MG63 (cell line): ENCODE measurements around the gene LRRC63. TPM values are rescaled to one million over a fixed set of nuclear protein-coding genes. Genes with fewer than 3 reads are reported as not detected.

Source experiments
- DNase-seq: peaks from one replicate; pipeline ENCODE4 v3.0.0-alpha.2; 2020
- H3K27me3 ChIP-seq: fragments of 250-450 bp; sonication (Bioruptor Pico); 2 replicates; pipeline ENCODE4 v1.5.1; 2020; ENCODE audit warnings: mild to moderate bottlenecking, moderate library complexity
- H3K36me3 ChIP-seq: fragments of 250-450 bp; sonication (Bioruptor Pico); 2 replicates; pipeline ENCODE4 v1.5.1; 2020; ENCODE audit warnings: mild to moderate bottlenecking, moderate library complexity
- H3K4me3 ChIP-seq: fragments of 250-450 bp; sonication (Bioruptor Pico); 2 replicates; pipeline ENCODE4 v1.5.1; 2020; ENCODE audit warnings: mild to moderate bottlenecking, moderate library complexity
- H3K9me3 ChIP-seq: fragments of 250-450 bp; sonication (Bioruptor Pico); 2 replicates; pipeline ENCODE4 v1.5.1; 2020; ENCODE audit warnings: mild to moderate bottlenecking, moderate library complexity
- total RNA-seq: library from RNA; depleted of rRNA; stranded (reverse); fragments of >200 nt; shearing (Covaris generic); gene quantifications from 2 replicates; pipeline ENCODE4 v1.2.3, GENCODE V29; 2014; ENCODE audit warnings: low replicate concordance; rRNA removed

LRRC63 gene
- total RNA-seq, 1 experiment from 2014 or later: 0.16 TPM

DNA sequence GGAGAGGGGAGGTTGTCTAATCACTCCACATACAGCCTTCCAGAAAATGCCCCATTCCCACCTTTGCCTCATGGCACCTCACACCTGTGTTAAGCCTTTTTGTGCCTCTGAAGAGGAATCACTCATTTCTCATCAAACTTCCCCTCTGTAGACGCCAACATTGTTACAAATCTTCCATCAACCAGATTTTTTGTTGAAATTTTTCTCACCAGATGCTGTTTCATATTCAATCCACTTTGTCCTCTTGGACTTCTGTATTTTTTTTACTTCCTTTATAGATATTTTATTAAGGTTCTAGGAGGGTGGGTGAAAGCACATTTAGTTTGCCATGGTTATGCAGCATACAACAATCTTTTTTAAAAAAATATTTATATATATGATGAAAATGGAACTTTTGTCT lies 101.3 kb downstream of the LRRC63 start:
- H3K9me3 ChIP-seq: 0 out of 2 replicates have a peak, but pooled peaks cover 2% of the 10 kb centered on the region
- H3K27me3 ChIP-seq: no peaks in the 10 kb centered on the region
- DNase-seq: no peak
- H3K36me3 ChIP-seq: no peaks in the 10 kb centered on the region
- no peak overlapping the region for H3K4me3 ChIP-seq

DNA sequence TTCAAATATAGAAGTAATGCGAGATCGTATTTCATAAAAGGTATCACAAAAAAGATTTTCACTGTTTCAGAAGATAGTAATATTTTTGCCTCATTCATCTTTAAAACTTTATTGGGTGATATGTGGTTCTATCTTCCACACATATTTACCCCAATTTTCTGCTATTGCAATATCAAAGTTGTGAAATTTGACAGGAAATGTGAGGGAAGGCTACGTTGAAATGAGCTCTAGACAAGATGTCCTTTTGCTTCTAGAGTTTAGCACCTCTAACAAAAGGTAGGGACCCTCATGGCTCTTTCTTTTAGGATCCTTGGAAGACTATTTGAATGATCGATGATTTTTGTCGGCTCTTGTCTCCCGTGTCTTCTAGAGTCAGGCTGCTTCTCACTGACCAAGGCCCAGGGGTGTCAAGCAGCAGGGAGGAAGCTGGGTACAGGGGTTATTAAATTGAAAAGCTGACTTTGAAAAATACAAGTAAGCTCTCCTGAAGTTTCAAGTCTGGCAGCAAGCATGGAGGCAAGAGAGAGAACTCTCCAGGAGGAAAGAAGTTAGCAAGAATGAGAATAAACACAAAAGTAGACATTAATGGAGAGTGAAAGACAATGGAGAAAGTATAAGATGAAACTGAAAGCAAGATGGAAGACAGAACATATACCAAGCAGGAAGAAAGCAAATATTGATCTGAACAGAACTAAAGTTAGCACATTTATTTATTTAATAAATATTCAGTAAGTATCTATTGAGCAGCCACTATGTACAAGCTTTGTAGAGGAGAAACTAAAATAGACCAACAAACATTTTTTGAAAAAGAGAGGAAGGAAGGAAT lies 101.9 kb downstream of the LRRC63 start:
- no peak overlapping the region for H3K4me3 ChIP-seq
- H3K36me3 ChIP-seq: no peaks in the 10 kb centered on the region
- DNase-seq: no peak
- no peaks in the 10 kb centered on the region for H3K27me3 ChIP-seq
- H3K9me3 ChIP-seq: 0 out of 2 replicates have a peak, but pooled peaks cover 2% of the 10 kb centered on the region

DNA sequence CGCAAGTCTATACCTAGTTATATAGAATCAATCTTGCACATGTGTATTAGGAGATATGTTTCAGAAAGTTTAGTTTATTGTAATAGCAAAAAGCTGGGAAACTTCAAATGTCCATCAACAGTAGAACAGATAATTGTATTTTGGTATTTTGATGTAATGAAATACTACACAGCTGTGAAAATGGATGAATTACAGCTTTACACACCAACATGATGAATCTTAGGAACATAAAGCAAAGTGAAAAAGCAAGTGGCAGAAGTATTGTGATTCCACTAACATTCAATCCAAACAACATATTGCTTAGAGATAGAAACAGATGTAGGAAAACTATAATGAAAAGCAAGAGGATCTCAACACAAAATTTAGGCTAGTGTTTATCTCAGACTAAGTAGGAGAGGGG lies 102.9 kb downstream of the LRRC63 start:
- H3K27me3 ChIP-seq: no peaks in the 10 kb centered on the region
- H3K4me3 ChIP-seq: no peak overlapping the region
- DNase-seq: no peak
- H3K9me3 ChIP-seq: 0 out of 2 replicates have a peak, but pooled peaks cover 2% of the 10 kb centered on the region
- H3K36me3 ChIP-seq: no peaks in the 10 kb centered on the region

DNA sequence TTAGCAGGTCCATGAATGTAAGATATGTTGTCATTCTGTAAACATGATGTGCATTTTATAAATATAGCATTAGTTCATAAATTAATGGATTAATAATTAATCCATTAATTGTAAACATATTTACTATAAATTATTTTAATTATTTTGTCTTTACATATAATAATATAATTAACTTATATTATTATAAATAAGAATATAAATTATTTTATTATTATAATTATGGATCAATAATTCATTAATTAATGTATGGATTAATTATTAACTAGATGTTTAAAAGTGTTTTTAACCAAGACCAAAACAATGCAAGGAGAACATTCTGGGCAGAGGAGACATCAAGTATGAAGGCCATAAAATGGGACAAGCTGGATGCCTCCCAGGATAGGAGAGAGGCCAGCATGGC lies 103.3 kb downstream of the LRRC63 start:
- Histone ChIP-seq H3K36me3 (no peaks in the 10 kb centered on the region), H3K9me3 (0 out of 2 replicates have a peak, but pooled peaks cover 2% of the 10 kb centered on the region), H3K27me3 (no peaks in the 10 kb centered on the region), H3K4me3 (no peak overlapping the region)
- no peak for DNase-seq

DNA sequence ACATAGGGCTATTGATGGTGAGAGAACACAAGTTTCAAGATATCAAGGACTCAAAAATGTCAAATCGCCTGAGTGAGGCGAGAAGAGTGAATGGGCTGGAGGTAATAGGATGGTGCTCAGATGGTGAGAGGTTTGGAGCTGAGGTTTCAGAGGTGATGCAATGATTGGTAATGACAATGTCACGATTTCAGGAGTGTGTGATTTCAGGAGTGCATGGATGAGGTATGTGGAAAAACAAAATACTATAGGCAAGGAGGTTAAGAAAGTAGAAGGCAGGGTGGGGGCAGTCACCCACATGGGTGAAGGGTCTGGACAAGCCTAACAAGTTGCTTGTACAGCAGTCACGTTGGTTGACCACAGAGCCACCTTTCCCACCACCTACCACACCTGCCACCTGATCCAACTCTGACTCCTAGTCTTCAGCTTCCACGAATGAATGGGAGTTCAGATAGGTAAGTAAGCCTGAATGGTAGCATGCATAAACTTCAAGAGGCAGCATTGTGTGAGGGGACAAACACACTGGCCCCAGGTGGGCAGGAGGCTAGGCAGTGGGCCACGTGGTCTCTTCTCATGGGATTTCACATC lies 103.9 kb downstream of the LRRC63 start:
- Histone ChIP-seq H3K27me3 (no peaks in the 10 kb centered on the region), H3K4me3 (no peak overlapping the region), H3K36me3 (no peaks in the 10 kb centered on the region), H3K9me3 (0 out of 2 replicates have a peak, but pooled peaks cover 2% of the 10 kb centered on the region)
- no peak for DNase-seq

DNA sequence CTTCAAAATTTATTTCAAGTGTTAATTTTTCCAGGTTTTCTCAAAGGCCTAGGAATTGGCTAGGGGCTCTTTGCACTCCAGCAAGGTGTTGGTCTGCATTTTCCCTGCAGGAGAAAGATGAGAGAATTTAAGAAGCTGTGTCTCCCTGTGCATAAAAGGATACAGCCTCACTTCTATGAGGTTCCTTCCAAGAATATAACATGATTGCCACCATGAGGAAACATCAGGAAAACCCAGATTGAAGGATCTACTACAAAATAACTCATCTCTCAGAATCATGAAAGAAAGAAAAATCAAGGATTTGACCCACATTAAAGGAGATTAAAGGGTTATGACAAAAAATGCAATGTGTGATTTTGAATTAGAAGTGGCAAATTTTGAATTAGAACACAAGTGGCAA lies 105.4 kb downstream of the LRRC63 start:
- Histone ChIP-seq H3K27me3 (no peaks in the 10 kb centered on the region), H3K9me3 (0 out of 2 replicates have a peak, but pooled peaks cover 2% of the 10 kb centered on the region), H3K36me3 (no peaks in the 10 kb centered on the region), H3K4me3 (no peak overlapping the region)
- no peak for DNase-seq

DNA sequence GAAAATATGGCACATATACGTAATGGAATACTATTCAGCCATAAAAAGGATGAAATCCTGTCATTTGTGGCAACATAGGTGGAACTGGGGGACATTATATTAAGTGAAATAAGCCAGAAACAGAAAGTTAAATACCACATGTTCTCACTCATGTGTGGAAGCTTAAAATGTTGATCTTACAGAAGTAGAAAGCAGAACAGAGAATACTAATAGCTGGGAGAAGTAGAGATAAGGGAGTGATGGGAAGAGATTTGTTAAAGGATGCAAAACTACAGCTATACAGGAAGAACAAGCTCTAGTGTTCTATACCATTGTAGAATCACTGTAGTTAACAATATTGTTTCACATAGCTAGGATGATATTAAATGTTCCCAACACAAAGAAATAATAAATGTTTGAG lies 107.3 kb downstream of the LRRC63 start:
- Histone ChIP-seq H3K4me3 (no peak overlapping the region), H3K9me3 (0 out of 2 replicates have a peak, but pooled peaks cover 2% of the 10 kb centered on the region), H3K27me3 (no peaks in the 10 kb centered on the region), H3K36me3 (no peaks in the 10 kb centered on the region)
- no peak for DNase-seq

DNA sequence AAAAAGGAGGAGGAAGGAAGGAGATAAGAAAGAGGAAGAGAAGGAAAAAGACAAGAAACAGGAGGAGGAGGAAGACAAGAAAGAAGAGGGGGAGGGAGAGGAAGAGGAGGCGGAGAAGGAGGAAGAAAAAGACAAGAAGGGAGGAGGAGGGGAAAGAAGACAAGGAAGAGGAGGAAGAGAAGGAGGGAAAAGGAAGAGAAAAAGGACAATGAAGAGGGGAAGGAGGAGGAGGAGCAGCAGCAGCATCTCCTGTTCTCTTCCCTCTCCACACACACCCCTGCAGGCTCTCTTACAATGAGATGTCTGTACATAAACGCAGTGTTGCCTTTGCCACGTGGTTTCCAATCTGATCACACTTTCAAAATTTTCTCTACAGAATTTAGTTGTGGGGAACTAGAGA lies 108.7 kb downstream of the LRRC63 start:
- no peaks in the 10 kb centered on the region for H3K27me3 ChIP-seq
- no peaks in the 10 kb centered on the region for H3K36me3 ChIP-seq
- no peak for DNase-seq
- H3K9me3 ChIP-seq: no peaks in the 10 kb centered on the region
- no peak overlapping the region for H3K4me3 ChIP-seq

DNA sequence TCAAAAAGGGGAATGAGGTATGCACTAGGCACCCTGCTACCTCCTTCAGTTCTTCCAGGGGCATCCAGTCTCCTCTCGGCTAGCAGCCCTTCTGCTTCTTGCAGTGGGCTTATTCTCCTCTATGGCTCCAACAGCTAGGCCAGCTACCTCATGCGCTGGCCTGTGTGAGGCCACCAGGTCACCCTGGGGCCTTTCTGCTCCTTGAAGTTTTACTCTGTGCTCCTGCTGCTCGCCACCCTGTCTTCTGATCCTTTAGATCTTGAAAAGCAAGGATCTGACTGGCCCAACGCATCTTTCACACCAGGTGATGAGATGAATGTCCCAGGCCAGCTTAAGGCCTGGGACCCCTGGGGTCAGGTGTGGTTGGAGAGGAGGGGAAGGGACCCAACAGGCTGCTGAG lies 109.1 kb downstream of the LRRC63 start:
- no peaks in the 10 kb centered on the region for H3K9me3 ChIP-seq

DNA sequence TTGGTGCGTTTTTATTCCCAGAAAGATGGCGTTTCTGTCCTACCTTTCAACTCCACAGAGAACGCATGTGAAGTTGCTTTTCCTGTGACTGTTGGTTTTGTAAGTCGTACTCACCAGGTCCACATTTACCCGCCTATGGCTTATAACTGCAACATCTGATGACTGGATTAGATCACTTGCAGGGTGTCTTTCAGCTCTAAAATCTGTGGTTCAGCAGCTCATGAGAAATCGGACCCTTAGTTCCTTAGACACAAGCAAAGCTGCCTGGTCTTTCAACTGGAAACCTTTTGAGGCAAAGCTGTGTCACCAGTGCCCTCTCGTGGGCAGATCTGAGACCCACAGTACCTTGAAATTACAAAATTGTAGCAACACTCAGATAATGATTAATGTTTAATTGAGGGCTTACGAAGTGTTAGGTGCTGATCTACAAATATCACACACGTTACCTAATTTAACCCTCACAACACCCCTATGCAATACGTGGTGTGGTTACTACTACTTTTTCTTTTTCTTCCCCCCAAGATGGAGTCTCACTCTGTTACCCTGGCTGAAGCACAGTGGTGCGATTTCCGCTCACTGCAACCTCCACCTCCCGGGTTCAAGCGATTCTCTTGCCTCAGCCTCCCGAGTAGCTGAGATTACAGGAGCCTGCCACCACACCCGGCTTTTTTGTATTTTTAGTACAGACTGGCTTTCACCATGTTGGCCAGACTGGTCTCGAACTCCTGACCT lies 109.9 kb downstream of the LRRC63 start:
- Histone ChIP-seq H3K9me3 (no peaks in the 10 kb centered on the region), H3K27me3 (no peaks in the 10 kb centered on the region), H3K36me3 (no peaks in the 10 kb centered on the region), H3K4me3 (no peak overlapping the region)
- DNase-seq: peak; percentile 22

More for the DNA sequence above, 109.1 kb downstream of the LRRC63 start:
- no peaks in the 10 kb centered on the region for H3K27me3 ChIP-seq
- H3K36me3 ChIP-seq: no peaks in the 10 kb centered on the region
- H3K4me3 ChIP-seq: no peak overlapping the region
- DNase-seq: no peak

DNA sequence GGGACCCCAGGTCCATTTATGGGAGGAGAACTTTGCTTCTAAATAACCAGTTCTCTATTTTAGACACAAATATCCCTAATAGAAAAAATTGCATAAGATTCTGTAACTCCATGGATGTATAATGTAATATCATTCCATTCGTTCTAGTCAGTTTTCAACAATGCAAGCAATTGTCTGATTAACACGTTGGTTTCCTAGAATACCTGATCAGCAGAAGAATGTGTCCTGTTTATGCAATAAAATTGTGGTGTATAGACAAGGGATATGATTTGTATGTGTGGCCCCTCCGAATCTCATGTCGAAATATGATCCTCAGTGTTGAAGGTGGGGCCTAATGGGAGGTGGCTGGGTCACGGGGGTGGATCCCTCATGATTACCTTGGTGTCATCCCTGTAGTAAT lies 113.2 kb downstream of the LRRC63 start:
- H3K36me3 ChIP-seq: no peaks in the 10 kb centered on the region
- DNase-seq: no peak
- H3K4me3 ChIP-seq: no peak overlapping the region
- no peaks in the 10 kb centered on the region for H3K27me3 ChIP-seq
- no peaks in the 10 kb centered on the region for H3K9me3 ChIP-seq

Other genes with a start within 250 kb of the LRRC63 start
- 6.8 and 11.7 TPM in 2 replicates for gene ZC3H13, start 159.2 kb upstream of the LRRC63 start, total RNA-seq
- not detected in 2 replicates for gene CPB2, start 106.9 kb upstream of the LRRC63 start, total RNA-seq
- 0.57 and 0.63 TPM in 2 replicates for gene LCP1, start 29.8 kb upstream of the LRRC63 start, total RNA-seq
- not detected in 2 replicates for gene RUBCNL, start 175.3 kb downstream of the LRRC63 start, total RNA-seq